Common myeloid progenitor, CD34-positive (primary cell): ENCODE measurements around the gene TUT7. TPM values are rescaled to one million over a fixed set of nuclear protein-coding genes. Genes with fewer than 3 reads are reported as not detected.
"Not testable (repeated sequence)": the region's sequence is repeated elsewhere in the genome, so short reads cannot be mapped to it uniquely, and the experiment has no call there.

Source experiments
- CTCF ChIA-PET: fragments of 350-600 bp; sonication (Branson Sonifier 250); formaldehyde crosslinking; loops from one replicate; lab custom pipeline; 2021; ENCODE audit warnings: antibody characterized with exemption; lab: Charles Lee
- POLR2A ChIA-PET: fragments of 350-600 bp; sonication (Branson Sonifier 250); formaldehyde crosslinking; loops from one replicate; lab custom pipeline; 2021; ENCODE audit warnings: antibody characterized with exemption; lab: Charles Lee
- DNase-seq, 3 donors: peaks; one replicate each; pipeline versions ENCODE4 v3.0.0 to v3.0.0-alpha.2; 2013
- H3K27ac ChIP-seq, 2 experiments: 1 replicate in 1 of 2; 2 replicates in 1 of 2; pipeline ENCODE4 v1.7.0; 2013; ENCODE audit warnings: inconsistent platforms in 2 of 2, low read length in 2 of 2, mild to moderate bottlenecking in 2 of 2, low read depth in 1 of 2, moderate library complexity in 1 of 2; ENCODE audit not compliant: severe bottlenecking in 2 of 2, insufficient read depth in 1 of 2, poor library complexity in 1 of 2
- H3K27me3 ChIP-seq, 5 experiments: replicated peaks in 2 of 5; 1 replicate in 3 of 5; 2 replicates in 2 of 5; pipeline versions ENCODE4 v1.6.1 to v1.7.0; 2013; ENCODE audit warnings: low read length in 4 of 5, mild to moderate bottlenecking in 2 of 5, moderate library complexity in 2 of 5, inconsistent platforms in 1 of 5; ENCODE audit not compliant: insufficient read depth in 5 of 5, control insufficient read depth in 4 of 5
- H3K36me3 ChIP-seq, 4 experiments: 1 replicate in 2 of 4; 2 replicates in 2 of 4; pipeline versions ENCODE4 v1.6.1 to v1.7.0; 2013; ENCODE audit warnings: low read length in 3 of 4, control low read depth in 1 of 4, mild to moderate bottlenecking in 1 of 4; ENCODE audit not compliant: control insufficient read depth in 4 of 4, insufficient read depth in 4 of 4
- H3K4me1 ChIP-seq, 4 experiments: 1 replicate in 3 of 4; 2 replicates in 1 of 4; pipeline versions ENCODE4 v1.6.1 to v1.7.1; 2013; ENCODE audit warnings: low read length in 3 of 4, mild to moderate bottlenecking in 3 of 4, control low read depth in 1 of 4, inconsistent platforms in 1 of 4, moderate library complexity in 1 of 4; ENCODE audit not compliant: control insufficient read depth in 4 of 4, insufficient read depth in 4 of 4; ENCODE audit errors: control extremely low read depth in 1 of 4
- H3K4me3 ChIP-seq, 7 experiments: 1 replicate in 4 of 7; 2 replicates in 3 of 7; pipeline versions ENCODE4 v1.5.1 to v1.7.0; 2013; ENCODE audit warnings: mild to moderate bottlenecking in 7 of 7, low read length in 6 of 7, moderate library complexity in 6 of 7, inconsistent platforms in 2 of 7, low read depth in 2 of 7, control low read depth in 1 of 7; ENCODE audit not compliant: insufficient read depth in 4 of 7, control insufficient read depth in 1 of 7; ENCODE audit errors: extremely low read depth in 1 of 7
- H3K9me3 ChIP-seq, 5 experiments: 1 replicate in 4 of 5; 2 replicates in 1 of 5; pipeline versions ENCODE4 v1.6.1 to v1.7.1; 2013; ENCODE audit warnings: low read length in 4 of 5, mild to moderate bottlenecking in 2 of 5, inconsistent platforms in 1 of 5, low read depth in 1 of 5, moderate library complexity in 1 of 5; ENCODE audit not compliant: control insufficient read depth in 4 of 5, insufficient read depth in 2 of 5; ENCODE audit errors: control extremely low read depth in 1 of 5
- WGBS: methylation state at CpG from one replicate; pipeline ENCODE4 v1.1.5; 2013; ENCODE audit not compliant: insufficient coverage; 5-methylcytosine and 5-hydroxymethylcytosine counted together
- polyA plus RNA-seq: library from polyadenylated mRNA; unstranded; fragments of 120-200 nt; gene quantifications from one replicate; pipeline ENCODE4 v1.2.1, GENCODE V29; 2013

TUT7 gene, protein sequence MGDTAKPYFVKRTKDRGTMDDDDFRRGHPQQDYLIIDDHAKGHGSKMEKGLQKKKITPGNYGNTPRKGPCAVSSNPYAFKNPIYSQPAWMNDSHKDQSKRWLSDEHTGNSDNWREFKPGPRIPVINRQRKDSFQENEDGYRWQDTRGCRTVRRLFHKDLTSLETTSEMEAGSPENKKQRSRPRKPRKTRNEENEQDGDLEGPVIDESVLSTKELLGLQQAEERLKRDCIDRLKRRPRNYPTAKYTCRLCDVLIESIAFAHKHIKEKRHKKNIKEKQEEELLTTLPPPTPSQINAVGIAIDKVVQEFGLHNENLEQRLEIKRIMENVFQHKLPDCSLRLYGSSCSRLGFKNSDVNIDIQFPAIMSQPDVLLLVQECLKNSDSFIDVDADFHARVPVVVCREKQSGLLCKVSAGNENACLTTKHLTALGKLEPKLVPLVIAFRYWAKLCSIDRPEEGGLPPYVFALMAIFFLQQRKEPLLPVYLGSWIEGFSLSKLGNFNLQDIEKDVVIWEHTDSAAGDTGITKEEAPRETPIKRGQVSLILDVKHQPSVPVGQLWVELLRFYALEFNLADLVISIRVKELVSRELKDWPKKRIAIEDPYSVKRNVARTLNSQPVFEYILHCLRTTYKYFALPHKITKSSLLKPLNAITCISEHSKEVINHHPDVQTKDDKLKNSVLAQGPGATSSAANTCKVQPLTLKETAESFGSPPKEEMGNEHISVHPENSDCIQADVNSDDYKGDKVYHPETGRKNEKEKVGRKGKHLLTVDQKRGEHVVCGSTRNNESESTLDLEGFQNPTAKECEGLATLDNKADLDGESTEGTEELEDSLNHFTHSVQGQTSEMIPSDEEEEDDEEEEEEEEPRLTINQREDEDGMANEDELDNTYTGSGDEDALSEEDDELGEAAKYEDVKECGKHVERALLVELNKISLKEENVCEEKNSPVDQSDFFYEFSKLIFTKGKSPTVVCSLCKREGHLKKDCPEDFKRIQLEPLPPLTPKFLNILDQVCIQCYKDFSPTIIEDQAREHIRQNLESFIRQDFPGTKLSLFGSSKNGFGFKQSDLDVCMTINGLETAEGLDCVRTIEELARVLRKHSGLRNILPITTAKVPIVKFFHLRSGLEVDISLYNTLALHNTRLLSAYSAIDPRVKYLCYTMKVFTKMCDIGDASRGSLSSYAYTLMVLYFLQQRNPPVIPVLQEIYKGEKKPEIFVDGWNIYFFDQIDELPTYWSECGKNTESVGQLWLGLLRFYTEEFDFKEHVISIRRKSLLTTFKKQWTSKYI (N-terminal part only)
- polyA plus RNA-seq, result 20.6 TPM

DNA sequence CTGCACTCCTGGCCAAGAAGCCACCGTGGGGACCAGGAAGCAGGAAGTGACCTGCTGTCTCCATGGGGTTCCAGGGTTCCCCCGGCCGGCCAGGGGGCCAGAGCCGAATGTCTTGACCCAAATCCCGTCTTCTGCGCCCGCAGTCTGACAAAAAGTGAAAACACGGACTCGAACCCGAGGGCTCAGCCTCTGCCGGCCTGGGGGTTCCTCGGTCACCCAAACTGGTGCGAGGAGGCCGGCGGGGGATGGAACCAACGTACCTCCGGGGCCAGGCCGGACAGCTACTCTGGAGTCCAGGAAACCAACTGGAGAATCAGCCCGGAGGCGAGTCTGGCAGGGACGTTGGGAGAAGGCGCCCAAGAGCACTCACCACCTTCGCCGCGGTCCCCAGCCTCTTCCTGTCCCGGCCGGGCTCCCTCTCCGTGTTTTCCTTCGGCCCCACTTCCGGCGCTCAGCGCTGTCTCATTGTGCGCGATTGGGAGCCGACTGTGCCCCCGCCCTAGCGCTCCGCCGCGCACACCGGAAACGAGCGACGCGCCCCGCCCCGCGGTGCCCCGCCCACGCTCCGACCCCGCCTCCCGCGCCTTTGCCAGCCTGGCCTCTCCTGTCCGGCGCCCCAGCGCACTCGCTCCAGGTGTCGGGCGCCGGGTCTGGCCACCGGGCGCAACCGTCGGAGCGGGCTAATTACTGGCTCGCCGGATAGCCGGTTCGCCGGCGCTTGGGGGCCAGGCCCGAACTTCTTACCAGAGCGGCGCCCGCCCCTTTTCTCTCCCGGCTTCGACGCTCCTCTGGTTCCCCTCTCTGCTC is at the start of gene TUT7:
TSS of gene TUT7 (minus strand) at position 400 of the 807 bp plus-strand sequence. CDS start 1,211 bp downstream, outside the sequence.
- peaks cover 0 to 2% (median 0%) of the 10 kb centered on the region in 5 experiments for H3K27me3 ChIP-seq
- peak; percentile 92 to 97 (median 96) for DNase-seq
- peaks cover 0 to 11% (median 4%) of the 10 kb centered on the region in 4 experiments for H3K36me3 ChIP-seq
- no peaks in the 10 kb centered on the region for H3K9me3 ChIP-seq
- WGBS, result under 1% methylated on average over 57 of the region's 79 CpGs
- CTCF ChIA-PET, result no interaction called here
- H3K4me3 ChIP-seq, result peak within 1 kb of the TSS; percentile 87 to 99 (median 97)
- POLR2A ChIA-PET, result no interaction called here
- peaks cover 23 to 42% (median 26%) of the 10 kb centered on the region in 4 experiments for H3K4me1 ChIP-seq
- peak within 1 kb of the TSS; percentile 61 to 84 for H3K27ac ChIP-seq

DNA sequence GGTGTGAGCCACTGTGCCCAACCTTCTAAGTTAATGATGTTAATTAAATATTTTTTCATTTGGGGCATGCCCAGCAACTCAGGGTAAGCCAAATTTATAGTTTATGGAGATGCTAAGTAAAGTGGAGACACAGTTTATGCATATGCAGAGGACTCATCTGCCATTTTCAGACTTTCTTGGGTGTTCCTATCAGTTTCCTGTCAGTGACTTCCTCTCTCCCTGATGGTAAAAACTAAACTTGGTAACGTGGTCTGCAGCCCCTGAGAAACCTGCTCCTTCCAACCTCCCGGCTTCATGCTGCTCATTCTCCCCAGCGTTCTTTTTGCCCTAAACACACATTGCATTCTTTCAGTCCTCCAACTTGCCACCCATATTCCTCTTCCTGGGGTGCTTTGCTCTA is 48.4 kb upstream of the TUT7 start:
- Histone ChIP-seq H3K36me3 (no peaks in the 10 kb centered on the region), H3K27ac (no peak overlapping the region), H3K9me3 (no peaks in the 10 kb centered on the region), H3K27me3 (no peaks in the 10 kb centered on the region), H3K4me1 (peaks cover 0 to 9% (median 7%) of the 10 kb centered on the region in 4 experiments), H3K4me3 (peak overlapping the region in 1 of 7 experiments; percentile 15)
- CTCF ChIA-PET, result no interaction called here
- POLR2A ChIA-PET, result no interaction called here
- peak; percentile 18 to 80 (median 64) for DNase-seq
- 0% methylated on average over 3 of the region's 3 CpGs for whole genome bisulfite sequencing

DNA sequence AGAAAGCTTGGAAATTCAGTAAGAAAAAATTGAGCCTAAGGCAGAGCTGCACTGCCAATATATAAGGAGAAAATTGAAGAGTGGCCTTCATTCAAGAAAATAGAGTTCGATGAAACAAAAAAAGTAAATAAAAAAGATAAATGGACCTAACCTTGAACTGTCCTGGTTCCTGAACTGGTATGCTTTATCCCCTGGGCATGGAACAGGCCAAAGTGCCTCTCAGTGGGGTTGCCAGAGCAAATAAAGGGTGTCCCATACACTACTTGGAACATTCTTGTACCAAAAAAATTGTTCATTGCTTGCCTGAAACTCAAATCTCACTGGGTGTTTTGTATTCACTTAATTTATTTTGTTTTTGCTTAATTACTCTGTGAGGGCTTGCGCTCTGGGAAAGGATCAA is 42.2 kb upstream of the TUT7 start:
- WGBS, result 100% methylated on average over 2 of the region's 2 CpGs
- no peak for DNase-seq
- CTCF ChIA-PET, result no interaction called here

DNA sequence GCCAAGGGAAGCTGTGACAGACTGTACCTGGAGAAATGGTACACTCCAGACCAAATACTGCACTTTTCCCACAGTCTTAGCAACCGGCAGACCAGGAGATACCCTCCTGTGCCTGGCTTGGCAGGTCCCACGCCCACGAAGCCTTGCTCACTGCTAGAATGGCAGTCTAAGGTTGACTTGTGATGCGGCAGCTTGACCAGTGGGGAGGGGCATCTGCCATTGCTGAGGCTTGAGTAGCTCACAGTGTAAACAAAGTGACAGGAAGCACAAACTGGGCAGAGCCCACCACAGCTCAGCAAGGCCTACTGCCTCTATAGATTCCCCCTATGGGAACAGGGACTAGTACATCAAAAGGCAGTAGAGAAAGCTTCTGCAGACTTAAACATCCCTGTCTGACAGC is 36.0 kb upstream of the TUT7 start:
- POLR2A ChIA-PET, DNase-seq: not testable (repeated sequence)
- 100% methylated on average over 4 of the region's 4 CpGs for WGBS

More for the DNA sequence above, 42.2 kb upstream of the TUT7 start:
- Histone ChIP-seq H3K9me3 (peaks cover 0 to 2% (median 0%) of the 10 kb centered on the region in 5 experiments), H3K4me3 (no peak overlapping the region), H3K4me1 (no peaks in the 10 kb centered on the region), H3K36me3 (no peaks in the 10 kb centered on the region), H3K27ac (no peak overlapping the region), H3K27me3 (no peaks in the 10 kb centered on the region)
- POLR2A ChIA-PET, result no interaction called here

DNA sequence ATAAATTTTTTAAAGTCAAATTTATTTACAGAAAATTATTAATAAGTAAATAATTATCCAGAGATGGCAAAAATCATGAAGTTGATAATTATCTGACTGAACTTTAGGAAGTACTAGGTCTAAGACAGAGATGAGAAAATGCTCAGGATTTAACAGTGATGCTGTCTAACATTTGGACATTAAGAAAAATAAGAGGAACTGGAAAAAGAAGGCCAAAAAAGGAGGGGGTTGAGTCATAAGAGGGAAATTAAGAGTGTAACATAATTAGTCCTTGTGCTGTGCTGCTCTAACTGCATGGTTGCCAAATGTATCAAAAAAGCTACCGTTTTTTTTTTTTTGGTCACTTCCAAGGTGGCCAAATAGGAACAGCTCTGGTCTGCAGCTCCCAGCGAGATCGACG is 35.4 kb upstream of the TUT7 start:
- H3K36me3 ChIP-seq, result no peaks in the 10 kb centered on the region
- peaks cover 0 to 4% (median 0%) of the 10 kb centered on the region in 5 experiments for H3K9me3 ChIP-seq
- CTCF ChIA-PET, result no interaction called here
- POLR2A ChIA-PET, result no interaction called here
- H3K27me3 ChIP-seq, result peaks cover 0 to 3% (median 0%) of the 10 kb centered on the region in 5 experiments
- H3K4me3 ChIP-seq, result no peak overlapping the region
- WGBS, result 94% methylated on average over 4 of the region's 4 CpGs
- no peak for DNase-seq
- no peaks in the 10 kb centered on the region for H3K4me1 ChIP-seq
- H3K27ac ChIP-seq, result no peak overlapping the region

More for the DNA sequence above, 36.0 kb upstream of the TUT7 start:
- H3K27me3 ChIP-seq, H3K36me3 ChIP-seq, H3K4me1 ChIP-seq, H3K9me3 ChIP-seq, CTCF ChIA-PET, H3K4me3 ChIP-seq, H3K27ac ChIP-seq: not testable (repeated sequence)

DNA sequence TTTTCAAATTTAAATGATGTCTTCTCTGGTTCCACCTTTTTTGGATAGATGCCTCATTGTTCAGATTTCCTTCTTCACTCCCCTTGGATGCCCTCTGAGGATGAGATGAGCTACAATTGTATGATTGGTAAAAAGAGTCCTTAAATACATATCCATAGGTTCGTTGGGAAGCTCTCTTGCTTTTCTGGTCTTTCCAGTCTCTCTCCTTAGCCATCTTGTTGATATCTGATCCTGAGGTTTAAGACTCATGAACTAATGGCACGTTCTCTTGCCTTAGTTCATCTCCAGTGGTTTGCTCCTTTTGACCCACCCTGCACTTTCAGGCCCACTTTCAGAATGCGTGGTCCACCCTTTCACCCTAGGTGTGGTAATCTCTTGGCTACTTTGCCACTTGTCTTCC is 33.2 kb upstream of the TUT7 start:
- no peaks in the 10 kb centered on the region for H3K4me1 ChIP-seq
- H3K36me3 ChIP-seq, result no peaks in the 10 kb centered on the region
- no peak overlapping the region for H3K4me3 ChIP-seq
- peaks cover 0 to 3% (median 0%) of the 10 kb centered on the region in 5 experiments for H3K27me3 ChIP-seq
- 51% methylated on average over 3 of the region's 3 CpGs for WGBS
- H3K27ac ChIP-seq, result no peak overlapping the region
- POLR2A ChIA-PET, result no interaction called here
- CTCF ChIA-PET, result no interaction called here
- H3K9me3 ChIP-seq, result peaks cover 0 to 4% (median 0%) of the 10 kb centered on the region in 5 experiments
- no peak for DNase-seq
